ENCODE results near the gene RUSF1. TPM values are rescaled to one million over a fixed set of nuclear protein-coding genes. Genes with fewer than 3 reads are reported as not detected.
"Not testable (repeated sequence)": the region's sequence is repeated elsewhere in the genome, so short reads cannot be mapped to it uniquely, and the experiment has no call there.

Gene RUSF1
- polyA plus RNA-seq, 1 donor from 2014 or later, result 19.8 TPM

DNA sequence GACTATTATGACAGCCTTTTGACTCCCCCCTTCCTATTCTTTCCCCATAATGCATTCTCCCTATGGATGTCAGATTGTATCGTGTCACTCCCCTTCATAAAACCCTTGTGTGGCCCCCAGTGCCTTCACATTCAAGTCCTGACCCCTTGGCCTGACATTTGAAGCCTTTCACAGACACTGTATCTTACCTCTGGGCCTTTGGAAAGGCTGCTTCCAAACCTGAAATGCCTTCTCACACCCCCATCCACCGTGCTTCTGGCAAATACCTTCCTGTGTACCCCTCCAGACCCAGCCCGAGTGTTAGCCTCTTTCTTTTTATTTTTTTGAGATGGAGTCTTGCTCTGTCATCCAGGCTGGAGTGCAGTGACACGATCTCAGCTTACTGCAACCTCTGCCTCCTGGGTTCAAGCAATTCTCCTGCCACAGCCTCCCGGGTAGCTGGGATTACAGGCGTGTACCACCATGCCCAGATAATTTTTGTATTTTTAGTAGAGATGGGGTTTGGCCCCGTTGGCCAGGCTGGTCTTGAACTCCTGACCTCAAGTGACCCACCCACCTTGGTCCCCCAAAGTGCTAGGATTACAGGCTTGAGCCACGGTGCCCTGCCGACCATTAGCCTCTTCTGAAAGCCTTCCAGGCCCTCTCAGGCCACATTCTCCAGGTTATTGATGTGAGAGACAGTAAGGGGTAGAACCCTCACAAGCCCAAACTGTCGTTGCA lies 46.8 kb downstream of the RUSF1 start:
- Mint-ChIP-seq H3K4me1 (peaks cover 11 to 26% (median 23%) of the 10 kb centered on the region in 3 donors), H3K4me3 (peak overlapping the region in 2 of 4 donors; percentile 60 to 93), H3K27me3 (no peaks in the 10 kb centered on the region), H3K27ac (no peak overlapping the region), H3K36me3 (peaks cover 10% of the 10 kb centered on the region), H3K9me3 (no peaks in the 10 kb centered on the region)

DNA sequence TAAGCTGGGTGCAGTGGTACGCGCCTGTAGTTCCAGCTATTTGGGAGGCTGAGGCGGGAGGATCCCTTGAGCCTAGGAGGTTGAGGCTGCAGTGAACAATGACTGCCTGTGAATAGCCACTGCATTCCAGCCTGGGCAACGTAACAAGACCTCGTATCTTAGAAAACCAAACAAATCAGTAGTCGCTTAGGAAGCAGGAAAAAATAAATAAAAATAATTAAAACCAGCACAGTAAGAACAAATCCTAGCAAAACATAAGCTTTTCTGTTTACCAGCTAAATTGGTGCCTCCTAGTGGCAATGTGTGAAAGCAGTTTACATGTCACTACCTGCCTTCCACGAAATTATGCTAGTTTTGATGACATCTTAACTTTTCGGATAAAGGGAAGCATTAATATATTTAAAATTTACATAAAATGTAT lies 47.6 kb downstream of the RUSF1 start:
- peak overlapping the region in 1 of 3 donors; percentile 94 for H3K27ac Mint-ChIP-seq
- peaks cover 14 to 32% (median 28%) of the 10 kb centered on the region in 3 donors for H3K4me1 Mint-ChIP-seq
- peak overlapping the region; percentile 33 to 98 (median 93) for H3K4me3 Mint-ChIP-seq
- H3K9me3 Mint-ChIP-seq, result no peaks in the 10 kb centered on the region
- no peaks in the 10 kb centered on the region for H3K27me3 Mint-ChIP-seq
- peaks cover 10% of the 10 kb centered on the region for H3K36me3 Mint-ChIP-seq

DNA sequence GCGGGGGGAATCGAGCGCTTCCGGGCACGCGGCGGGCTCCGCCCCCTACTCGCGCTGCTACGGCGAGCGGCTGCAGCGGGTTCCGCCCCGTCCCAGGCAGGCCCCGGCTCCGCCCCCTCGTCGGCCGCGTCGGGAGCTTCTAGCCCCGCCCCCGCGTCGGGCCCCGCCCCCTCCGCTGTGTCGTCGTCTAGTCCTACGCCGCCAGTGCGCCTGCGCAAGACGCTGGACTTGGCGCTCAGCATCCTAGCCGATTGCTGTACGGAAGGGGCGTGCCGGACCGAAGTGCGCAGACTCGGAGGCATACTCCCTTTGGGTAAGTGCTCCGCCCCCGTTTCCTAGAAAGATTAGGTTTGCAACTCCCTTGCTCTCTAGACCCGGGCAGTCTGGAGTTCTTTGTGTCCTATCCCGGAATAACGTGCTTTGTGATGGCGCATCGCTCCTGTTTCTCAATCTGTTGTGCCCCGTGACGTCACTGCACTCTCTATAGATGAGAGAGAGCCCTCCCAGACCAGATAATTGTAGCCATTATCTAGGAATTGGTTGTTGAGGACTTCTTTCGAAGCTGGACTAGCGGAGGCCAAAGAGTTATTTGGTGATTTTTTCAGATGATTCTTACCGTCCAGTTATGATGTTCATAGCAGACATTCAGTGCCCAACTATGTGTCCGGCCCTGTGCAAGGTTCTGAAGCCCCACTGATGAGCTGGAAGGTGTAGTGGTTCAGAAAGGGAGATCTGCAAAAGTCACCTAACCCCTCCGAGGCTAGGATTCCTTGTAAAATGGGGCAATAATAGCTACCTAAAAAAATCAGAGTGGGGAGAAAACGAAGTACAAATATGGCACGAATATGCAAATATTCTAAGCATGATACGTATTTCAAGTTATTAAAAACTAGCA lies 48.3 kb downstream of the RUSF1 start:
- H3K9me3 Mint-ChIP-seq, result no peaks in the 10 kb centered on the region
- H3K36me3 Mint-ChIP-seq, result peaks cover 7% of the 10 kb centered on the region
- peaks cover 17 to 37% (median 26%) of the 10 kb centered on the region in 3 donors for H3K4me1 Mint-ChIP-seq
- H3K27me3 Mint-ChIP-seq, result no peaks in the 10 kb centered on the region
- H3K27ac Mint-ChIP-seq, result peak overlapping the region; percentile 94 to 99 (median 98)
- H3K4me3 Mint-ChIP-seq, result peak overlapping the region; percentile 93 to 98 (median 95)

DNA sequence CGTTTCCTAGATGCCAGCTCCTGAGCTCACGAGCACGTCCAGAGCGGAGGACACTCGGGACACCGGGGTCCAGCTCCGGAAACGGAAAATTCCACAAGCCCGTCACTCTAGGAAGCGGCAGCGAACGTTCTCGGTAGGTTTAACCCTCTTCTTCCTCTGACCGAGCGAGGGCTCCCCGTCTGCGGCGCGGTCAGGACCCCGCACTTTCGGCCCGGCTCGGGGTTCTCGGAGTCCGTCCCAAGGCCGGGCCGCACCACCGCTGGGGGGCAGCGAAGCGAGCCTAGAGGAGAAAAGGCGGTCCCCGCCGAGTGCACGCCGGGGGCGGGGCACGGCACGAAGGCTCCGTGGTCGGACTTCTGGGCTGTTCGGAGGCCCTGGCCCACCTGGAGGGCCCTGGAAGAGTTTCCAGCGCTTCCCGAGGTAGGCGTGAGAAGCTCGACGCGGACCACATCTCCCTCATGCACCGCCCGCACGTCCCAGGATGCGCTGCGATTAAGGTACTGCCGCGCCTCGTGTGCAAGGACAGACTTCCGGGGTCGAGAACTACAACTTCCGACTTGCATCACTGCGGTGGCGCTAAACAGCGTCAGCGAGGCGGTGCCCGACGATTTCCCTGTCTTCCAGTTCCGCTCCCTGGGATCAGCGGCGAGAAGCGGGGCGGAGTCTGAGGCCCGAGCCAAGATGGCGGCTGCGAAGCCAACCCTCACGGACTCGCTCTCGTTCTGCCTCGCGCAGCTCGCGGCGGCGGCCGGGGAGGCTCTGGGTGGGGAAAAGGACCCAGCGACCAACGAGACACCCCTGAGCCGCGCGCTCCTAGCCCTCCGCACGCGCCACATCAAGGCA lies 49.1 kb downstream of the RUSF1 start, which contains the start of gene ARMC5:
TSS of gene ARMC5 (plus strand) at position 658 of the 843 bp plus-strand sequence. CDS start at position 682, 24 bp downstream.
- Mint-ChIP-seq H3K27me3 (no peaks in the 10 kb centered on the region), H3K4me3 (peak within 1 kb of the TSS; percentile 93 to 98 (median 95)), H3K27ac (peak within 1 kb of the TSS; percentile 94 to 99 (median 98)), H3K9me3 (no peaks in the 10 kb centered on the region), H3K4me1 (peaks cover 17 to 38% (median 26%) of the 10 kb centered on the region in 3 donors), H3K36me3 (peaks cover 5% of the 10 kb centered on the region)

DNA sequence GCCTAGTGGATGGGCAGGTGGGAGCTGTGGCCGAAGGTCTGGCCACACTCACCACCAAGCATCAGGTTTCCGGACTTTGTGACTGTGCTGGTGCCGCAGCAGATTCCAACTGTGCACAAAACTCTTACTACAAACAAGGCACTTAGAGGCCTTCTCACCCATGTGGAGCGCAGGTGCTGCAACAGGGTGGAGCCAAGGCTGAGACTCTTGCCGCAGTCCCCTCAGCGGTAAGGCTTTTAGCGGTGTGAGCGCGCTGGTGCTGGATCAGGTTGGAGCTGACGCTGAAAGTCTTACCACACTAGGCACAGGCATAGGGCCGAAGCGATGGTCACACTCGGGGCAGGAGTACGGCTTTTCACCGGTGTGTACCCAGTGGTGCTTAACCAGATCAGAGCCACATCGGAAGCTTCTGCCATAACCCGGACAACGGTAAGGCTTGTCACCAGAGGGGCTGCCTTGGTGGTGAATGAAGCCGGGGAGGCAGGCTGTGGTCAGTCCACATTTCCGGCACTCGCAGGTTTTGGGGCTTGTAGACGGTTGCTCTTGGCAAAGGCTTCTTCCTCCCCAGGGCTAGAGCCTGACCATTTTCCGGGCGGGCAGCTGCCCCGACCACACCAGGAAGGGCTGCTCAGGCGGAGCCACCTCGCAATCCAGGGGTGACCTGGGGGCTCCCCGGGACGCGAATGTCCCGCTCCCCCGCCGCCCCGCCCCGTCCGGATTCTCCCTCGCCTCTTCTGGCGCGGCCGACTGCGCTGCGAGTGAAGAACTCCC lies 49.9 kb downstream of the RUSF1 start:
- no peaks in the 10 kb centered on the region for H3K9me3 Mint-ChIP-seq
- peak overlapping the region; percentile 93 to 98 (median 95) for H3K4me3 Mint-ChIP-seq
- no peaks in the 10 kb centered on the region for H3K27me3 Mint-ChIP-seq
- H3K4me1 Mint-ChIP-seq, result peaks cover 22 to 43% (median 29%) of the 10 kb centered on the region in 3 donors
- H3K27ac Mint-ChIP-seq, result peak overlapping the region; percentile 94 to 99 (median 98)
- peaks cover 5% of the 10 kb centered on the region for H3K36me3 Mint-ChIP-seq

DNA sequence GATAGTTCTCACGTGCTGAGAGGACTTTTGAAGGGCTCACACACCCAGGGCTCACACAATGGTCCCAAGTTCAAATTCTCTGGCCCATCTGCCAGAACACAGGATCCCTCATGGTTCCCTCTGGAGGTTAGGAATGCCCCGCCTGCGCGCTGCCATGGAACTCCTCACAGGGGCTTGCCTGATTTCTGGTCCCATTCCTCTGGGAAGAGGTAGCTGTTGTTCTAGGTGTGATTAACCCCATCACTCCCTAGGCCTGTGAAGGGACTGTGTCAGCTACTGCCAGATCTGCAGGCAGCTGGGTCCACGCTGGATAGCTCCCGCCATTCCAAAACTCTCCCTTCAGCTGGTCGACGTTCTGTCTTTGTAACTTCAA lies 51.2 kb downstream of the RUSF1 start:
- H3K4me3 Mint-ChIP-seq, result peak overlapping the region in 2 of 4 donors; percentile 28 to 50
- peak overlapping the region in 1 of 3 donors; percentile 50 for H3K27ac Mint-ChIP-seq
- peaks cover 3% of the 10 kb centered on the region for H3K36me3 Mint-ChIP-seq
- H3K9me3 Mint-ChIP-seq, result no peaks in the 10 kb centered on the region
- H3K4me1 Mint-ChIP-seq, result peaks cover 27 to 47% (median 29%) of the 10 kb centered on the region in 3 donors
- no peaks in the 10 kb centered on the region for H3K27me3 Mint-ChIP-seq

DNA sequence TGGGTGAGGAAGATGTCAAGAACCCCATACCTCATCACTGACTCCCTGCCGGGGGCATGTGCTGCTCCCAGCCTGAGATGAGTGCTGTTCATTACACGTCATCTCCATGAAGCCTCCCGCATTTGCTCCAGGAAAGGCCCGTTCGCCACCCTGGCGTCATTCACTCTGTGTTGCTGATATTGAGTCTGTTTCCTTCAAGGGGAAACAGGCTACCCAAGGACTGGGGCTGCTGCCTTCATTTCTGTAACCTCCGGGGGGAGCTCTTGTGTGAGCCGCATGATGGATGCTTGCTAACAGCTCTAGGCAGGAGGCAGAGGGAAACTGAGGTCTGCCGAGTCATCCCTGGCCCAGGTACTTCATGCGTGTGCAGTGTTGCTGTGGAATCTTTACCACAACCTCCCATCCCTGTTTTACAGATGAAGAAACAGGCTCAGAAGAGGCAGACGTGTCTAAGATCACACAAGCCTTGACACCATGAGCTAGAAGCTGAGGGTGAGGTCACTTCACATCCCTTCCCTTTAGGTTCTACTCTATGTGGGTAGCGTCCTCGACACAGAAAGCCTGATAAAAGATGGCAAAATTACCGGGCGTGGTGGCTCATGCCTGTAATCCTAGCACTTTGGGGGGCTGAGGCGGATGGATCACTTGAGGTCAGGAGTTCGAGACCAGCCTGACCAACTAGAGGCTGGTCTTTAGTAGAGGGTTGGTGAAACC lies 52.4 kb downstream of the RUSF1 start:
- Mint-ChIP-seq H3K4me1 (peaks cover 32 to 47% (median 32%) of the 10 kb centered on the region in 3 donors), H3K9me3 (no peaks in the 10 kb centered on the region), H3K27ac (peak overlapping the region; percentile 47 to 63 (median 59)), H3K27me3 (no peaks in the 10 kb centered on the region), H3K36me3 (peaks cover 3% of the 10 kb centered on the region), H3K4me3 (peak overlapping the region in 3 of 4 donors; percentile 14 to 70 (median 33))

DNA sequence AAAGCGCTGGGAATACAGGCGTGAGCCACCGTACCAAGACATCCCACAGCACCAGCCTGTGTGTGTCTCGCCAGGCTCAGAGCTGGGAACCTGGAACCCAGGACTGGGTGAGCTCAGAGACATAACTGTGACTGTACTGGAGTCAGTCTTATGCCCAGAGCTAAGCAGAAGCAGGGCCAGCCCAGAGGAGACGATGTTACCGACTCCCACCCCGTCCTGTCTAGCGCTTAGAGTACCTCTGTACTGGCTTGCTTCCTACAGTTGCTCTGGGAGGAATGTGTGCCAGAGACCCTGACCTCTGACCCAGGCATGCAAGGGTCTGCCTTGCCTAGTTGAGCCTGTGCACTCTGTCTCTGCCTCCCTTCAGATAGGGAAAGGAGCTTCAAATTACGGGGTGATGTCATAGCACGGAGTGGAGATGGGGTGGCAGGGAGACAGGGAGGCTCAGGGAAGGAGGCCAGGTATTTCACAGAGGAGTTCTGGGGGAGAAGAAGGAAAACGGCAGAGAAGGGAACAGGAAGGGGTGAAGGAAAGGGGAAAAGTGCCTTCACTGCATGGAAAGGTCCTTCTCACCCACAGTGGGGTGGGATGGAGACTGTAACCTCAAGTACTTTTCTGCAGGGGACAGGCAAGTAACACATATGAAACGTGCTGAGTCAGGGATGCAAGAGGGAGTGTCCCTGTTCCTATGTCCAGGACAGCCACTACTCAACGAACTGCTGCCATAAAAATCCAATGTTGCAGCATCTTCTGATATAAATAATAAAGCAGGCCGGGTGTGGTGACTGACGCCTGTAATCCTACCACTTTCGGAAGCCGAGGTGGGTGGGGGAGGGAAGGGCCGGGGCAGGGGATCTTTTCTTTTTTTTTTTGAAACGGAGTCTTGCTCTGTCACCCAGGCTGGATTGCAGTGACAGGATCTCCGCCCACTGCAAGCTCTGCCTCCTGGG lies 54.7 kb downstream of the RUSF1 start:
- H3K27ac Mint-ChIP-seq, result peak overlapping the region; percentile 45 to 68 (median 55)
- H3K4me1 Mint-ChIP-seq, result peaks cover 26 to 41% (median 27%) of the 10 kb centered on the region in 3 donors
- no peak overlapping the region for H3K4me3 Mint-ChIP-seq
- H3K36me3 Mint-ChIP-seq, result peaks cover 3% of the 10 kb centered on the region
- no peaks in the 10 kb centered on the region for H3K27me3 Mint-ChIP-seq
- H3K9me3 Mint-ChIP-seq, result no peaks in the 10 kb centered on the region

DNA sequence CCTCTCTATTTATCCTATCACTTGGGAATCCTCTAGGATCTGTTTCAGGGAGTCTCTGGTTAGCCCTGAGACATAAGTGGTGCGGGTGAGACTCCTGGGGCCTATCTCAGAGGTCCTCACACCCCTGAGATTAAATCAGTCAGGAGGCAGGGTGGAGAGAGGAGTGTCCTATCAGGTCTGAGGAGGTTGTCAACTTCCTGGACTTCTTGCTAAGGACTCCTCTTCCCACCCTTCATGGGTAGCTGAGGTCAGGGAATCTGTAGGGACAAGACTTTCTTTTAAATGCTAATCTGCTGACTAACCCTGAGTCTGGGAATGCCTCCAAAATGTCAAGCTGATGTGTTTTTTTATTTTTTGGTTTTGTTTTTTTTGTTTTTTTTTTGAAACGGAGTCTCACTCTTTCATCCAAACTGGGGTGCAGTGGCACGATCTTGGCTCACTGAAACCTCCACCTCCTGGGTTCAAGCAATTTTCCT lies 55.5 kb downstream of the RUSF1 start:
- H3K4me1 Mint-ChIP-seq, result peaks cover 21 to 35% (median 23%) of the 10 kb centered on the region in 3 donors
- H3K9me3 Mint-ChIP-seq, result no peaks in the 10 kb centered on the region
- H3K36me3 Mint-ChIP-seq, result peaks cover 3% of the 10 kb centered on the region
- H3K27me3 Mint-ChIP-seq, result no peaks in the 10 kb centered on the region
- H3K27ac Mint-ChIP-seq, result peak overlapping the region in 1 of 3 donors; percentile 77
- H3K4me3 Mint-ChIP-seq, result peak overlapping the region in 1 of 4 donors; percentile 32

DNA sequence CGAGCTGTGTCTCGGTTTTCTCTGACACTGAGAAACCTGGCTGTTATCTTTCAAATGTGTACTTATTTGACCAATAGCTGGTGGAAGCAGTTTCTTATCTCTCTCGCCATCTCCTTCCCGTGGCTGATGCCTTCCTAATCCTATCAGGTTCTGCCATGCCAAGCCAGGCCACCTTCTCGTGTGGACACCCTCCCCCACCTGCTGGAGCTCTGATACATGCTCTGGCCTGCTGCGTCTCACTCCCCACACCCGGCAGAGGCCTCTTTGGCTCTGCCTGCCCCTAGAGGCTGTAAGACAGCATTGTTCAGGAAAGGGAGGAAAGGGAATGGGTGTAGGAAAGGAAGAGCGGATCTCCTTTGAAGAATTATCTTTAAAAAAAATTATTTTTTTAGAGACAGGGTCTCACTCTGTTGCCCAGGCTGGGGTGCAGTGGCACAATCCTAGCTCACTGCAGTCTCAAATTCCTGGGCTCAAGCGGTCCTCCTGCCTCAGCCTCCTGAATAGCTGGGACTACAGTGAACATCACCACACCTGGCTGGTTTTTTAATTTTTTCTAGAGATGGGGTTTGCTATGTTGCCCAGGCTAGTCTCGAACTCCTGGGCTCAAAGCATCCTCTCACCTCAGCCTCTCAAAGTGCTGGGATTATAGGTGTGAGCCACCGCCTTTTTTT lies 56.4 kb downstream of the RUSF1 start:
- H3K9me3 Mint-ChIP-seq, result no peaks in the 10 kb centered on the region
- no peaks in the 10 kb centered on the region for H3K27me3 Mint-ChIP-seq
- peak overlapping the region in 1 of 4 donors; percentile 40 for H3K4me3 Mint-ChIP-seq
- peak overlapping the region in 1 of 3 donors; percentile 77 for H3K27ac Mint-ChIP-seq
- H3K4me1 Mint-ChIP-seq, result peaks cover 19 to 29% (median 21%) of the 10 kb centered on the region in 3 donors
- H3K36me3 Mint-ChIP-seq, result peaks cover 3% of the 10 kb centered on the region

DNA sequence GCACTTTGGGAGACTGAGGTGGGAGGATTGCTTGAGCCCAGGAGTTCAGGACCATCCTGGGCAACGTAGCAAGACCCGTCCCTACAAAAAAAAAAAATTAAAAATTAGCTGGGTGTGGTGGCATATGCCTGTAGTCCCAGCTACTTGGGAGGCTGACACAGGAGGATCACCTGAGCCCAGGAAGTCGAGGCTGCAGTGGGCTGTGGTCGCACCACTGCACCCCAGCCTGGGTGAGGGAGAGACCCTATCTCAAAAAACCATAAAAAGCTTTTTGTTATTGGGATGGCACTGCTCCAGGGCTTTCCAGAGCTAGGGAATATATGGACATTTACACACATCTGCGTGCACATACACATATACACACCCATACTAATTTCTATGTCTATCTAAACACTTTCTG lies 57.0 kb downstream of the RUSF1 start:
- Mint-ChIP-seq H3K9me3 (no peaks in the 10 kb centered on the region), H3K27ac (peak overlapping the region in 1 of 3 donors; percentile 53), H3K4me1 (peaks cover 15 to 24% (median 21%) of the 10 kb centered on the region in 3 donors), H3K4me3 (peak overlapping the region in 1 of 4 donors; percentile 40), H3K27me3 (no peaks in the 10 kb centered on the region), H3K36me3 (peaks cover 3% of the 10 kb centered on the region)

DNA sequence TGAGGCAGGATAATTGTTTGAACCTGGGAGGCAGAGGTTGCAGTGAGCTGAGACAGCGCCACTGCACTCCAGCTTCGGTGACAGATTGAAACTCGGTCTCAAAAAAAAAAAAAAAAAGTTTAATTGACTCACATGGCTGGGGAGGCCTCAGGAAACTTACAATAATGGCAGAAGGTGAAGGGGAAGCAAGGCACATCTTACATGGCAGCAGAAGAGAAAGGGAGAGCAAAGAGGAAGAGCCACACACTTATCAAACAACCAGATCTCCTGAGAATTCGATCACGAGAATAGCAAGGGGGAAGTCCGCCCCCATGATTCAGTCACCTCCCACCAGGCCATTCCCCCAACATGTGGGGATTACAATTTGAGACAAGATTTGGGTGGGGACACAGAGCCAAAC lies 62.3 kb downstream of the RUSF1 start:
- peak overlapping the region in 1 of 4 donors; percentile 12 for H3K4me3 Mint-ChIP-seq
- not testable (repeated sequence) for H3K27ac Mint-ChIP-seq

More for the DNA sequence above, 62.3 kb downstream of the RUSF1 start:
- H3K9me3 Mint-ChIP-seq, H3K4me1 Mint-ChIP-seq, H3K36me3 Mint-ChIP-seq, H3K27me3 Mint-ChIP-seq: not testable (repeated sequence)
